AG08395 (cell line): ENCODE data around the gene NLGN2.

ENCODE experiments used
- DNase-seq: peaks from one replicate; pipeline ENCODE4 v3.0.0; 2012; ENCODE audit warnings: mixed read lengths, low spot score

Gene NLGN2

DNA sequence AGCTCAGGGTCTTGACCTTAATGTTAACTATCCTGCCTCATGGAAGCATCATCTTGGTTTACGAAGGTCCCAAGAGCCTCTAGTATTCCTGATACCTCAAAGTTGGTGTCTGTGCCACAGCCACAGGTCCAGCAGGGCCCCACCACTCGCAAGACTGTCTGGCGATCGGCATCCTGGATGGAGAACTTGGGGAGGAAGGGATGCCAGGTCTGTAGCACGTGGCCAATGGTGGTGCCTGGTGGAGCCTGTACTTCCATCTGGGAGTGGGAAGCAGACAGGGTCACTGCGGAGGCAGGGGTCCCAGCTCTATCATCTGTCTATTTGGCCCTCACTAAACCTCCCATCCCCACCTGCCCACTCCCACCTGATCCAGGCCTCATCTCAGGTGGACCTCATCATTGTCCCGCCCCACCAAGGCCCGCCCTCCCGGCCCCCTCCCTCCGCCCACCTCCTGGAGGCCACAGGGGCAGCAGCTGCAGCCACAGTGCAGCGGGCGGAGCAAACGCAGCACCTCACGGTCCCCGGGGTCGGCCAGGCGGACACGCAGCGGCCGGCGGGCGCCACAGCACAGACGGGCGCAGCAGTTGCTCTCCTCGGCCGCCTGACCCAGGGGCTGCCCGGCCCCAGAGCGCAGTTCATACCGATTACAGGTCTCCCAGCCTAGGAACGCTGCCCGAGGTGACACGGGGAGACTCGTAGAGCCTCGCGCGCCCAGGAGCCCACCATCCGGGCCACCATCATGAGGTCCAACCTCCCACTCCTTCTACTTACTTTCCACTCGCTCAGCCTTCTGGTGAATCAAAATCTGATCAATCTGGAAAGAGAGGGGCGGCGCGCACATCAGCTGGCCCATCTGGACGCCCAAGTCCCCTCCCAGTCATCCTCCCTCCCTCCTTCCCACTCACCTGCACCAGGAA, 14.7 kb upstream of the NLGN2 start:
- DNase-seq, result no peak

DNA sequence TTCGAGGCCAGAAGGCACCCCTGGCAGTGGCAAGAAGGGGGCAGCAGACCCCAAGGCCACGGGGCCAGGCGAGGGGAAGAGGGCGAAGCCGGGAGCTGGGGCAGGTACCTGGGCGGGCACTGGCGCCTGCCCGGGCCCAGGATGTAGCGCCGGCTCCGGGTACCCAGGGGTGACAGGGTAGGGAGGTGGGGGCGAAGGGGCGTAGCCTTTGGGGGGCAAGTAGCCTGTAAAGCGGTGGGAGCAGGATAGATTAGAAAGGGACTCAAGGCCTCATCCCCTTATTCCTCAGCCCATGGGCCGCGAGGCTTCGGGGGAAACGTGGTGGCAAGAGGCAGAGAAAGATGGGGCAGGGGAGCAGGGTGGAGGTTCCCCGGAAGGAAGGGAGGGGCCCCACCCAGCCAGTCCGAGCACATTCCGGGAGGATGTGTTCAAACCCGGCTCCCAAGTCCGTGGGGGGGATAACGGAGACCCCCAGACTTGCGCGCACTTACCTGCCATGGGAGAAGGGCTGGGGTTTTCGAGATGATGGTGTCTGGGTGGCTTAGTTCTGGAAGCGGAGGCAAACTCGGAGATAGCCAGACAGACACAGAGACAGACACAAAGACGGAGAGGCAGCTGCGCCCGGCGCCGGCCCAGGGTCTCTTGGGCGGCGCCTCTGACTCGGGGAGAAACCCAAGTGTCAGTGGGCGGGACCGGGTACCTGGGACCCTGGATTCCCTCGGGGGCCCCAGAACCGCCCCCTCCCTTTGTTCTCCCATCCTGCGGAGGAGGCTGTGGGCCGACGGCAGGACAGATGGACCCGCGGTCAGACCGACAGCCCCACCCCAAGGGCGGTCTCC, 13.8 kb upstream of the NLGN2 start:
- DNase-seq, result peak; percentile 35

GRCh38 chr17:7394452-7395191, 13.0 kb upstream of the NLGN2 start, which contains the start of gene PLSCR3:
PLSCR3 (minus strand) TSS chr17:7394525; CDS start chr17:7394110, 415 bp downstream.
- DNase-seq, result peak; percentile 92

GRCh38 chr17:7396147-7396546, 11.5 kb upstream of the NLGN2 start:
- no peak for DNase-seq

DNA sequence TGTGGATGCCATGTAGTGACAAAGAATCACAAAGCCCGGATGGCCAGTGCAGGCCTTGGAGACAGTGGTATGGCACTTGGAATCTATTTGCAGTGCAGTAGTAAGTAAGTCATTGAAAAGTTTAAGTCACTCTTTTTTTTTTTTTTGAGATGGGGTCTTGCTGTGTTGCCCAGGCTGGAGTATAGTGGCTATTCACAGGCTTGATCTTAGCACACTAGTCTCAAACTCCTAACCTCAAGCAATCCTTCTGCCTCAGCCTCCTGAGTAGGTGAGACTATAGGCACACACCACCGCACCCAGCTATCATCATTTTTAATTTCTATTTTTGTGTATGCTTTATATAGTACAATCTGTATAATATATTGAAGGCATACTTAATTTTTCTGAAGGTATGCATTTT, 9.0 kb upstream of the NLGN2 start:
- no peak for DNase-seq

DNA sequence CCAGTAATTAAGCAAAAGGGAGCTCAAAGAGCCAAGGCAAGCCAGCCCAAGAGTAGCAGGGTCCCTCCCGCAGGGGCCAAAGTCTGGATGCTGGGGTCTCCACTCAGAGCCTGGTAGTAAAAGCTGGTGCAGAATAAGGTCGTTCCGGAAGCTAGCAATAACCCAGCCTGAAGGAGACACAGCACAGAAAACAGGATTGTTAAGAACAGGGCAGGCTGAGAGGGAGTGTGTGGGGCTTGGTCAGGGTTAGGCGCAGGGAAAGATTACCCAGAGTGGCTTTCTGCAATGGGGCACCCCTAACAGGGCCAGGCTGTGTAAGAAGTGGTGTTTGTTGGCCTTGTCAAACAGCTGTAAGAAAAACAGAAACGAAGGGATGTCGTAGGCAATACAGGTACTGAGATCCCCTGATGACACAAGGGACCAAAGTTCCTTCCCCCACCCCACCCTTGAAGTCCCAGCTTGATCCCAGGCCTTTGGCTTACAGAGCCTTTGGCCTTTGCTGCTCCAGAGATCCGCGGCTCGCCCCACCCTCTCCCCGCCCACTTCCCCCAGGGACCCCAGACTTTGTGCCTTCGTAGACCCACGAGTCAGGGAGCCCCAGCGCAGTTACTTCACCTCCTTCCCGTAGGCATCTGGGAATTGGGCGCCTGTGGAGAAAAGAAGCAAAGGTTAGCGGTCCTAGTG, 4.5 kb upstream of the NLGN2 start:
- peak; percentile 25 for DNase-seq

GRCh38 chr17:7403727-7403976, 4.0 kb upstream of the NLGN2 start:
- peak; percentile 84 for DNase-seq

- DNase-seq, result peak; percentile 98
These were observed 3.5 kb upstream of the NLGN2 start, which contains the start of gene TMEM256 for GRCh38 chr17:7403977-7404736. TMEM256 (minus strand) TSS chr17:7404097; CDS start chr17:7404084, 13 bp downstream.

DNA sequence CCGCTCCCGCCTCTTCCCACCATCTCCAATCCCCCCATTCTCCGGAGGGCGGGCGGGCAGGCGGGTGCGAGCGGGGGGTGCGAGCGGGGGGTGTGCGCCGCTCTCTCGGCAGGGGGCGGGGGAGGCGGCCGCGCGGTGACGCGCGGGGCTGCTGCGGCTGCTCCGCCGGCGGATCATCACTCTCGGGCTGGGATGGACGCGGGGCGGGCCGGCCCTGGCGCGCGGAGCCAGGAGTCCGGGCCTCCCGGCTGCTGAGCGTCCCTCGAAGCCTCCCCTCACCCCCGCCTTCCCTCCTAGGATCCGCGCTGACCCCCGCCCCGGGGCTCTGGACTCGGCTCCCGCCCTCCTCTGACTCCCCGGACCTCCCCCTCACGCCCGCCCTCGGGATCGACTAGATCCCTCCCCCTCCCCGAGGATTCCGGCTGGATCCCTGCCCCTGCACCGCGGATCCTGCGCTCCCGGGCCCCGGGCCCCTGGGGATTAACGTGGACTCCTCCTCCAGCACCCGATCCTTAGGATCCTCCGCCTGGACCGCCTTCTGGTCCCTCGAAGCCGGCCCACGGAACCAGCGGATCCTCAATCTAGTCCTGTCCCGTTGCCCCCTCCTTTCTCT, 2.8 kb upstream of the NLGN2 start:
- DNase-seq, result peak; percentile 73

GRCh38 chr17:7405350-7406234, 2.1 kb upstream of the NLGN2 start:
- no peak for DNase-seq

- no peak for DNase-seq
These were observed 1.3 kb upstream of the NLGN2 start for GRCh38 chr17:7406235-7406825.

- DNase-seq, result no peak
These were observed 563 bp upstream of the NLGN2 start for GRCh38 chr17:7407082-7407481.

DNA sequence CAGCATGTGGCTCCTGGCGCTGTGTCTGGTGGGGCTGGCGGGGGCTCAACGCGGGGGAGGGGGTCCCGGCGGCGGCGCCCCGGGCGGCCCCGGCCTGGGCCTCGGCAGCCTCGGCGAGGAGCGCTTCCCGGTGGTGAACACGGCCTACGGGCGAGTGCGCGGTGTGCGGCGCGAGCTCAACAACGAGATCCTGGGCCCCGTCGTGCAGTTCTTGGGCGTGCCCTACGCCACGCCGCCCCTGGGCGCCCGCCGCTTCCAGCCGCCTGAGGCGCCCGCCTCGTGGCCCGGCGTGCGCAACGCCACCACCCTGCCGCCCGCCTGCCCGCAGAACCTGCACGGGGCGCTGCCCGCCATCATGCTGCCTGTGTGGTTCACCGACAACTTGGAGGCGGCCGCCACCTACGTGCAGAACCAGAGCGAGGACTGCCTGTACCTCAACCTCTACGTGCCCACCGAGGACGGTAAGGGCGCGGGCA, 645 bp downstream of the NLGN2 start:
- DNase-seq, result no peak

DNA sequence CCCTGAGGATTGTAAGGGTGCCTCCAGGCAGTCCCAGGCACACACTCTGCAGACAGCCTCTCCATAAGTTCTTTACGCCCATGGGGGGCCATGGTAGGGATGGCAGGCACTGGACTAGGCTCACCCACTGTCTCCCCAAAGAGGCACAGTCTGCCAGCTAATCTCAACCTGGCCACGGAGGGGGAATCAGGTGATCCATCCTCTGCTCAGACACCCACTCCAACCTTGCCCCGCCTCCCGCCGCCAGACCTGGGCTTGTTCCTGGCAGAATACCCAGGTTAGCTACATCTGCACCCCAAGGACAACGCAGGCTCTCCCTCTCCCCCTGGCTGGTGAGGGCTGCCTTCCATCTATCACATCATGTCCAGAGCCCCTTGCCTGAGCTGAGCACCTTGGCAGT, 1.2 kb downstream of the NLGN2 start:
- no peak for DNase-seq

- DNase-seq, result no peak
These were observed 2.1 kb downstream of the NLGN2 start for GRCh38 chr17:7409716-7410115.

GRCh38 chr17:7410634-7411426, 3.2 kb downstream of the NLGN2 start:
- DNase-seq, result no peak

DNA sequence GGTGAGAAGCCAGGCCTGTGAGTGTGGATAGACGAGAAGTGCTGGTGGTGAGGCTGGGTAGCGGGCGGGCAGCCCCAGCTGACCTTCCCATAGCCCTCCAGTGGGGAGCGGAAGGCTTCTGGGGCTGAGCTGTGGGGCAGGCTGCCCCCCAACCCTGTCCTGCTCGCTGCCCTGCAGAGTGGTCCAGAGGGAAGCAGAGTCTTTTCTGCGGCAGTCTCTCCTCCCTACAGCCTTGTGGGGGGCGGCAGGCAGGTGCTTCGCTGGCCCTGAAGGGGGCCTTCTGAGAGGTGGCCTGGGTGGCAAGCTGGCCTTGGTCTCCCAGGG, 3.7 kb downstream of the NLGN2 start:
- DNase-seq, result no peak

DNA sequence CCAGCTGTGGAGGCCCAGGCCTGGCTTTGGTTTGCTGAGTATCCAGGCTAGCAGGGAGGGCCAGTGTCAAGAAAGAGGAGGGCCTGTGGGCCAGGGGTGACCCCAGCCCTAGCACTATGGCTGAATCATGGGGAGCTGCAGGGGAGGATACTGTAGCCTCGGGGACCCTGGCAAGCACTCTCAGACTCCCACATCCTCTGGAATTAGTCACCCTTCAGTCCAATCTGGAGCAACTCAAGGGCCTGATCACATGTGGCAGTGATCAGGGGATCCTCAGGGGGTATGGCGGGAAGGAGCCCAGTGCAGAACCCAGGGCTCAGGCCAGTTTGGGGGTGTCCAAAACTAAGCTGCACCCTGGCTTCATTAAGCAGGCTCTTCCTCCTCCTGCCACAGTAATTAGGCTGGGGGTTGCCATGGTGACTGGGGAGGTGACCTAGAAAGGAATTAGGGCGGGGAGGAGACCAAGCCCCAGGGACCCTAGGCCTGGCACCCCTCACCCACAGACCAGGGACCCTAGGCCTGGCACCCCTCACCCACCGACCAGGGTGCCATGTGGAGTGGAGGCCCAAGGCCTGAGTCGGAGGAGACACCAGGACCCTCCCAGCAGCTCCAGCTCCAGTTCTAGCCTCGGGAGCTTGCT, 5.8 kb downstream of the NLGN2 start:
- peak; percentile 79 for DNase-seq
